ENCODE measurements around the gene PRSS8. TPM values are rescaled to one million over a fixed set of nuclear protein-coding genes. Genes with fewer than 3 reads are reported as not detected.

Gene PRSS8
- total RNA-seq, 1 donor from 2014 or later: 53.6 TPM

DNA sequence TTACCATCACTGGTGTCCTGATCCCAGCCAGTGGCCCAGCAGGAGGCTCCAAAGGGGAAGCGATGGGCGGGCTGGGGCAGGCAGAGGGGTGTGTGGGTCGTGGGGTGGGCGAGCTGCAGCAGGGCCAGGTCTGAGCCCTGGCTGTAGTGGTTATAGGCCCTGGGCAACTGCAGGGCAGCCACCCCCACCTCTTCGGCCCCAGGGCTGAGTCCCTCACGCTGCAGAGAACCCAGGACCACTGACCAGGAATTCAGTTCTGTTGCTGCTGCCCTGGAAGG is 49.0 kb downstream of the PRSS8 start:
- H3K4me3 ChIP-seq (ENCODE audit: low read depth, low read length): no peak overlapping the region
- DNase-seq (ENCODE audit: low read depth): no peak
- TF ChIP-seq, protein P1, sequence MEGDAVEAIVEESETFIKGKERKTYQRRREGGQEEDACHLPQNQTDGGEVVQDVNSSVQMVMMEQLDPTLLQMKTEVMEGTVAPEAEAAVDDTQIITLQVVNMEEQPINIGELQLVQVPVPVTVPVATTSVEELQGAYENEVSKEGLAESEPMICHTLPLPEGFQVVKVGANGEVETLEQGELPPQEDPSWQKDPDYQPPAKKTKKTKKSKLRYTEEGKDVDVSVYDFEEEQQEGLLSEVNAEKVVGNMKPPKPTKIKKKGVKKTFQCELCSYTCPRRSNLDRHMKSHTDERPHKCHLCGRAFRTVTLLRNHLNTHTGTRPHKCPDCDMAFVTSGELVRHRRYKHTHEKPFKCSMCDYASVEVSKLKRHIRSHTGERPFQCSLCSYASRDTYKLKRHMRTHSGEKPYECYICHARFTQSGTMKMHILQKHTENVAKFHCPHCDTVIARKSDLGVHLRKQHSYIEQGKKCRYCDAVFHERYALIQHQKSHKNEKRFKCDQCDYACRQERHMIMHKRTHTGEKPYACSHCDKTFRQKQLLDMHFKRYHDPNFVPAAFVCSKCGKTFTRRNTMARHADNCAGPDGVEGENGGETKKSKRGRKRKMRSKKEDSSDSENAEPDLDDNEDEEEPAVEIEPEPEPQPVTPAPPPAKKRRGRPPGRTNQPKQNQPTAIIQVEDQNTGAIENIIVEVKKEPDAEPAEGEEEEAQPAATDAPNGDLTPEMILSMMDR (conservative IDR thresholded peaks at IDR 0.05; ENCODE audit: low read depth, low read length): no peak

DNA sequence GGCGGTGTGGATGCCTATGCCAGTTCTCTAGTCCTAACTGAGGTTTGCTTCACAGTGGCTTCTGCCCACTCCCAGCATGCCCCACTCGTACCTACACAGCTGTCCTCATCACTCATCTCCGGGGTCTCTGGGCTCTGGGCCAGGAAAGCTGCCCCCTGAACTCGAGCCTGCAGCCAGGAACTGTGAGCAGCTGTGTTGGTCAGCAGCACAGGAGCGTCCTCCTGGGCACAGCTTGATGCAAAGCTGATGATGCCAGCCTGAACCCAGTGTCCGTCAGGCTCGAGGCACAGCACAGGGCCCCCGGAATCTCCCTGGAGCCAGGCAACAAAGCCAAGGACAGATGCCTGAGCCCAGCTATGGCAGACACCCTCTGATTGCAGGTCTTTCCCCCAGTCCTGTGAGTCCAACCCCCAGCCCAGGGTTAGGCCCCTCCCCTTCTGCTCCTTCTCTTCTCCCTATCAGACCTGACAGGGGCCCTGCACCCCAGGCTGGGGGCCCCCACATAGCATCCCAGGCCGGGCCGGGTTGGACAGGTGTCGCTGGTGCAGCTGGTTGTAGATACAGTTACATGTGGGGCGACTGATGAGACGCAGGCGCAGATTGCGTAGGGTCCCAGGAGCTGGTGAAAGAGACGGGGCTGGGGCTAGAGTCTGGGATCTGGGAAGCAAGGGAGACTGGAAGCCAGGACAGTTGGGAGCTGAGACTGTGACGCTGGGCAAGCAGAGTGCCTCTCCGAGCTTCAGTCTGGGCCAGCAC is 49.5 kb downstream of the PRSS8 start:
- H3K4me3 ChIP-seq (ENCODE audit: low read depth, low read length): no peak overlapping the region
- TF ChIP-seq, protein P1 (conservative IDR thresholded peaks at IDR 0.05; ENCODE audit: low read depth, low read length): no peak
- DNase-seq (ENCODE audit: low read depth): no peak

DNA sequence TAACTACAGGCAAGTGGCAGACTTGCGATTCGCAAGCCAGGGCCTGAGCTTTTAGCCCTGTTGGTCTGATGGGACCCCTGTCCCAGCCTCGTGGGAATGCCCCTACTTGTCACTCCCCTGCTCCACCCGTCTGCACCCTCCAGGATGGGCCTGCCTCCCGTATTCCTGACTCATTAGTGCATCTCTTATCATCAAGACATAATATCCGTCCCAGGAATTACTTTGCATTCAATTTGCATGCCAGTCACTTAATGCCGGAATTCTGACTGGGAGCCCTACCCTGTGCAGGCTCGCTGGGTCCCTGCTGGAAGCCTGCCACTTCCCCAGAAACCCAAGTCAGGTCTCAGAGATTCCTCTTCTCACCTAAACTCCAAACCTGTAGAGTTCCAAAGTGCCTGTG is 50.1 kb downstream of the PRSS8 start:
- H3K4me3 ChIP-seq (ENCODE audit: low read depth, low read length): no peak overlapping the region
- no peak for DNase-seq (ENCODE audit: low read depth)
- TF ChIP-seq, protein P1 (conservative IDR thresholded peaks at IDR 0.05; ENCODE audit: low read depth, low read length): no peak

DNA sequence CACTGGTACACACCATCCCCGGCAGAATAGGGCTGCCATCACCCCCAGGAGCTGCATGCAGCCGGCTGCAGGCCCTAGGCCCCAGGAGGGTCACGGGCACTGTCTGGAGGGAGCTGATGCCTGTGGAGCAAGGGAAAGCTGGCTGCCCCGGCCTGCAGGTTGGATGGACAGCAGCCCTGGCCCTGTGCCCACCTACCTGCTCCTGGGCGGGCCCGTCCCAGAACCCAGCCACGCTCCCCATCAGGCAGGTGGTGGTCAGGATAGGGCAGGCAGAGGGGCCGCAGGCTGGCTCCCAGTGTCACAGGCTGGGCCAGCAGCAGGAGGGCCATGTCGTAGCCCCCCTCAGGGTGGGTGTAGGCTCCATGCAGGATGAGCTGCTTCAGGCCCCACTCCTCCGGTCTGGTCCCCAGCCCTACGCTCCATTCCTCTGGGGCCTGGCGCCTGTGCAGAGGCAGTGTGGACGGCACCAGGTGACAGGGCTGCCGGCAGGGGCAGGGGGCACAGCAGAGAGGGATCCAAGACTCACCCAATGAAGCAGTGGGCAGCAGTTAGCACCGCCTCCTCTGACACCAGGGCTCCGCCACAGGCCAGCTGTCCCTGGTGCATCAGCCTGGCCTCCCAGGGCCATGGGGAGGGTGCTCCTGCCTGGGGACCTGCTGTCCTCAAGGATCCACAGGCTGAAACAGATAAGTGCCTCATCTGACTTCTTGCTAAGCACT is 50.8 kb downstream of the PRSS8 start:
- H3K4me3 ChIP-seq (ENCODE audit: low read depth, low read length): no peak overlapping the region
- no peak for DNase-seq (ENCODE audit: low read depth)
- TF ChIP-seq, protein P1 (conservative IDR thresholded peaks at IDR 0.05; ENCODE audit: low read depth, low read length): no peak

DNA sequence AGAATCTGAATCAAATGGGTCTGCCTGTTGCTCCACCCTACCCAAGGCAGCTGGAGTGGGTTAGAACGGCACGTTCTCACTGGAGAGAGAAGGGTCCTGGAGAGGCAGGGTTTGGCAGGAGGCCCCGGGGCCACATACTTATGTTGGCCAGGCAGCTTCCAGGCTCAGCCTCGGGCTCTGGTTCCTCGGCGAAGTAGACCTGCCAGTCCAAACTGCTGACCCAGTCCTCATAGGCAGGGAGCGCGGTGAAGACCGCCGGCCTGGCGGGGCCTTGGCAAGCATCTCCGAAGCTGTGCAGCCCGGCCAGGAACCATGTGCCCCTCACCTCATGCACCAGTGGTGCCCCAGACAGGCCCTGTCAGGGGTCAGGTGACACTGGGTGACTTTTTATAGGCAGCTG is 51.5 kb downstream of the PRSS8 start:
- no peak overlapping the region for H3K4me3 ChIP-seq (ENCODE audit: low read depth, low read length)
- TF ChIP-seq, protein P1 (conservative IDR thresholded peaks at IDR 0.05; ENCODE audit: low read depth, low read length): no peak
- no peak for DNase-seq (ENCODE audit: low read depth)

DNA sequence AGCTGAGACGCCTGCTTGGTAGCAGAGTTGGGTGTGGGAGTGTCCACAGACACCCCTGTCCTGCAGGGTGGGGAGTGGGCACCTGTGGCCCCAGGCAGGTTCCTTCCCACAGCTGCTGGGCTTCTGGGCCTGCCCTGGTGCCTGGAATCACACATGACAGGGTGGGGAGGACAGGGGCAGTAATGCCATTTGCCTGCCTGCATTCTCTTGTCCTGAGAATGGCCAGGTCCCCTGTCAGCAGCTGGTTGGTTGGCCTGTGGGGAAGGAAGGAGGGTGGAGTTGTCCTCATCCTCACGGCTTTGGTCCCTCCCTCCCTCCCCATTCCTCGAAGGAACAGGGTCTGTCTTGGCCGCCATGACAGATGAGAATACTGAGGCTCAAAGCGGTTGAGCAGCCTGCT is 52.0 kb downstream of the PRSS8 start:
- no peak overlapping the region for H3K4me3 ChIP-seq (ENCODE audit: low read depth, low read length)
- no peak for DNase-seq (ENCODE audit: low read depth)
- TF ChIP-seq, protein P1 (conservative IDR thresholded peaks at IDR 0.05; ENCODE audit: low read depth, low read length): no peak

DNA sequence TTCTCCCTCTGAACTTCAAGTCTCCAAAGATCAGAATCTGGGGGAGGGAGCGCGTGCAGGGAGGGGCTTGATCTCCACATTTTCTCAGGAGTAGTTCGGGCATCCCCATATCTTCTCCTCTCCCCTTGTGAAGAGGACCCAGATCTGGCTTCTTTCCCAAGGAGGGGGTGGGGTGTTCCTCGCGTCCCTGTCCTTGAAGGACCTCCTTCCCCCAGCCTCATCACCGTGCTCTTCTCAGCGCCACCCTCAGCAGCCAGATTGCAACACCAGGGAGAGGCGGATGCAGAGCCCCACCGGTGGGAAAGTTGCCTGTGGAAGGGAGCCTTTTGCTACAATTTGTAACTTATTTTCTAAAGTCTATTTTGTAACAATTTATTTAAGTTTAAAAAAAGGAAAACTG is 52.4 kb downstream of the PRSS8 start:
- DNase-seq (ENCODE audit: low read depth): no peak
- TF ChIP-seq, protein P1 (conservative IDR thresholded peaks at IDR 0.05; ENCODE audit: low read depth, low read length): no peak
- no peak overlapping the region for H3K4me3 ChIP-seq (ENCODE audit: low read depth, low read length)
